ENCODE measurements around the gene CNNM2. TPM values are rescaled to one million over a fixed set of nuclear protein-coding genes. Genes with fewer than 3 reads are reported as not detected.
A peak's percentile ranks its signal among the peaks of the same experiment; 100 is the strongest.
"Not testable (repeated sequence)": the region's sequence is repeated elsewhere in the genome, so short reads cannot be mapped to it uniquely, and the experiment has no call there.

Gene CNNM2
- polyA plus RNA-seq, 3 donors = 9.8 to 11.4 (median 11.1) TPM

- no peak for DNase-seq (ENCODE audit: extremely low read depth in 1 of 11, low read depth in 9 of 11, low spot score in 4 of 11)
Observed at GRCh38 chr10:102998399-102998907, 80.4 kb downstream of the CNNM2 start.

- DNase-seq (ENCODE audit: extremely low read depth in 1 of 11, low read depth in 9 of 11, low spot score in 4 of 11) = not testable (repeated sequence)
Observed at GRCh38 chr10:103000050-103000449, 82.0 kb downstream of the CNNM2 start.

- DNase-seq (ENCODE audit: extremely low read depth in 1 of 11, low read depth in 9 of 11, low spot score in 4 of 11) = no peak
Observed at GRCh38 chr10:103007017-103007416, 88.9 kb downstream of the CNNM2 start.

- DNase-seq (ENCODE audit: extremely low read depth in 1 of 11, low read depth in 9 of 11, low spot score in 4 of 11) = peak in 6 of 11 donors; percentile 3 to 19 (median 9)
Observed at GRCh38 chr10:103013416-103013815, 95.3 kb downstream of the CNNM2 start.

GRCh38 chr10:103019425-103019824 is 101.3 kb downstream of the CNNM2 start:
- no peak for DNase-seq (ENCODE audit: extremely low read depth in 1 of 11, low read depth in 9 of 11, low spot score in 4 of 11)

GRCh38 chr10:103021150-103021899 is 103.2 kb downstream of the CNNM2 start:
- no peak for DNase-seq (ENCODE audit: extremely low read depth in 1 of 11, low read depth in 9 of 11, low spot score in 4 of 11)

GRCh38 chr10:103021900-103022293 is 103.8 kb downstream of the CNNM2 start:
- DNase-seq (ENCODE audit: extremely low read depth in 1 of 11, low read depth in 9 of 11, low spot score in 4 of 11) = no peak

GRCh38 chr10:103025696-103026095 is 107.6 kb downstream of the CNNM2 start:
- no peak for DNase-seq (ENCODE audit: extremely low read depth in 1 of 11, low read depth in 9 of 11, low spot score in 4 of 11)

- DNase-seq (ENCODE audit: extremely low read depth in 1 of 11, low read depth in 9 of 11, low spot score in 4 of 11) = no peak
Observed at GRCh38 chr10:103038570-103038969, 120.5 kb downstream of the CNNM2 start.

- no peak for DNase-seq (ENCODE audit: extremely low read depth in 1 of 11, low read depth in 9 of 11, low spot score in 4 of 11)
Observed at GRCh38 chr10:103040418-103040817, 122.3 kb downstream of the CNNM2 start.

- no peak for DNase-seq (ENCODE audit: extremely low read depth in 1 of 11, low read depth in 9 of 11, low spot score in 4 of 11)
Observed at GRCh38 chr10:103041391-103041790, 123.3 kb downstream of the CNNM2 start.

GRCh38 chr10:103042129-103042528 is 124.0 kb downstream of the CNNM2 start:
- DNase-seq (ENCODE audit: extremely low read depth in 1 of 11, low read depth in 9 of 11, low spot score in 4 of 11) = no peak

- DNase-seq (ENCODE audit: extremely low read depth in 1 of 11, low read depth in 9 of 11, low spot score in 4 of 11) = no peak
Observed at GRCh38 chr10:103042908-103043307, 124.8 kb downstream of the CNNM2 start.

GRCh38 chr10:103044942-103045489 is 126.9 kb downstream of the CNNM2 start:
- DNase-seq (ENCODE audit: extremely low read depth in 1 of 11, low read depth in 9 of 11, low spot score in 4 of 11) = no peak

GRCh38 chr10:103045961-103046360 is 127.9 kb downstream of the CNNM2 start:
- DNase-seq (ENCODE audit: extremely low read depth in 1 of 11, low read depth in 9 of 11, low spot score in 4 of 11) = no peak

- DNase-seq (ENCODE audit: extremely low read depth in 1 of 11, low read depth in 9 of 11, low spot score in 4 of 11) = no peak
Observed at GRCh38 chr10:103047381-103047780, 129.3 kb downstream of the CNNM2 start.

GRCh38 chr10:103049237-103049636 is 131.1 kb downstream of the CNNM2 start:
- no peak for DNase-seq (ENCODE audit: extremely low read depth in 1 of 11, low read depth in 9 of 11, low spot score in 4 of 11)

- DNase-seq (ENCODE audit: extremely low read depth in 1 of 11, low read depth in 9 of 11, low spot score in 4 of 11) = peak in 6 of 11 donors; percentile 23 to 51 (median 38)
Observed at GRCh38 chr10:103053659-103054581, 135.8 kb downstream of the CNNM2 start.

- DNase-seq (ENCODE audit: extremely low read depth in 1 of 11, low read depth in 9 of 11, low spot score in 4 of 11) = no peak
Observed at GRCh38 chr10:103054621-103055020, 136.5 kb downstream of the CNNM2 start.

GRCh38 chr10:103055105-103055504 is 137.0 kb downstream of the CNNM2 start:
- DNase-seq (ENCODE audit: extremely low read depth in 1 of 11, low read depth in 9 of 11, low spot score in 4 of 11) = no peak

Measured in renal cortex interstitium (tissue), 11 donors.